KMS-11 (cell line): ENCODE measurements around the gene C4orf50.

Experiments used
- H2AFZ ChIP-seq: fragments of 200-600 bp; sonication (generic); 2 replicates; pipeline ENCODE4 v1.6.1; 2016; ENCODE audit warnings: antibody characterized with exemption, mixed run types, low read depth
- H3K27ac ChIP-seq: fragments of 200-600 bp; sonication (generic); 2 replicates; pipeline ENCODE4 v1.6.1; 2016; ENCODE audit warnings: mild to moderate bottlenecking, mixed run types
- H3K27me3 ChIP-seq: fragments of 200-600 bp; sonication (generic); 2 replicates; pipeline ENCODE4 v1.6.1; 2017; ENCODE audit warnings: mild to moderate bottlenecking, low read depth, mixed run types, moderate library complexity; ENCODE audit not compliant: insufficient read depth
- H3K36me3 ChIP-seq: fragments of 200-600 bp; sonication (generic); 2 replicates; pipeline ENCODE4 v1.6.1; 2017; ENCODE audit warnings: mild to moderate bottlenecking, mixed run types; ENCODE audit not compliant: insufficient read depth
- H3K4me1 ChIP-seq: fragments of 200-600 bp; sonication (generic); 2 replicates; pipeline ENCODE4 v1.6.1; 2016; ENCODE audit warnings: mild to moderate bottlenecking, low read depth, mixed run types; ENCODE audit not compliant: poor library complexity, severe bottlenecking
- H3K4me2 ChIP-seq: fragments of 200-600 bp; sonication (generic); 2 replicates; pipeline ENCODE4 v1.7.0; 2016; ENCODE audit warnings: mild to moderate bottlenecking, mixed run types
- H3K4me3 ChIP-seq: fragments of 200-600 bp; sonication (generic); IDR thresholded peaks from 2 replicates; pipeline ENCODE4 v1.6.1; 2017; ENCODE audit warnings: low read depth, low read length, mixed read lengths; ENCODE audit not compliant: insufficient read depth
- H3K79me2 ChIP-seq: fragments of 200-600 bp; sonication (generic); 2 replicates; pipeline ENCODE4 v1.6.1; 2016; ENCODE audit warnings: low read depth, mixed run types; ENCODE audit not compliant: insufficient read depth
- H3K9ac ChIP-seq: fragments of 200-600 bp; sonication (generic); 2 replicates; pipeline ENCODE4 v1.6.1; 2016; ENCODE audit warnings: mild to moderate bottlenecking, mixed run types
- H4K20me1 ChIP-seq: fragments of 200-600 bp; sonication (generic); 2 replicates; pipeline ENCODE4 v1.6.1; 2016; ENCODE audit warnings: mild to moderate bottlenecking, mixed run types; ENCODE audit not compliant: insufficient read depth
- CTCF ChIP-seq: fragments of 200-600 bp; sonication (generic); conservative IDR thresholded peaks from 2 replicates; pipeline ENCODE4 v1.6.1; 2017; ENCODE audit warnings: low read depth, mild to moderate bottlenecking, antibody characterized with exemption, low read length, moderate library complexity, mixed read lengths

Gene C4orf50

DNA sequence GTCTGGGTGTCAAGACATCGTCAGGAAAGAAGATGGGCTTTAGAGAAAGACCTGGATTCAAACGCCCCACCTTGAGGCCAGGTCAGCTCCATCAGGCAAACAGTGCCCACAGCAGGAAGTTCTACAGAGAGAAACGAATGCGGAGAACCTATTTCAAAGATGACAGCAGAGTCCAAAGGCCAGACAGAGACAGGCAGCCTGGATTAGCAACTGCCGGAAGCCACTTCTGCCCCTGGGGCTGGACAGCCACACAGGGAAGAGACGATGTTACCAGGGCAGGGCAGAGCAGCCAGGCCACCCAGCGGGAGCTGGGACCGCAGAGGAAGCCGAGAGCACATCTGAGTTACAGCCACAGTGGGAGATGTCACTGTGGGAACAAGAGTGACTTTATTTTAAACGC is 1.2 kb downstream of the C4orf50 start:
- no peak overlapping the region for H3K4me3 ChIP-seq
- H3K4me1 ChIP-seq, result no peaks in the 10 kb centered on the region
- no peak overlapping the region for H2AFZ ChIP-seq
- no peak overlapping the region for H3K9ac ChIP-seq
- H4K20me1 ChIP-seq, result no peaks in the 10 kb centered on the region
- no peak overlapping the region for H3K4me2 ChIP-seq
- H3K79me2 ChIP-seq, result no peaks in the 10 kb centered on the region
- H3K27ac ChIP-seq, result no peak overlapping the region
- no peaks in the 10 kb centered on the region for H3K36me3 ChIP-seq
- no peaks in the 10 kb centered on the region; the same call in 1 of the 2 replicates for H3K27me3 ChIP-seq
- TF ChIP-seq CTCF, result no peak

DNA sequence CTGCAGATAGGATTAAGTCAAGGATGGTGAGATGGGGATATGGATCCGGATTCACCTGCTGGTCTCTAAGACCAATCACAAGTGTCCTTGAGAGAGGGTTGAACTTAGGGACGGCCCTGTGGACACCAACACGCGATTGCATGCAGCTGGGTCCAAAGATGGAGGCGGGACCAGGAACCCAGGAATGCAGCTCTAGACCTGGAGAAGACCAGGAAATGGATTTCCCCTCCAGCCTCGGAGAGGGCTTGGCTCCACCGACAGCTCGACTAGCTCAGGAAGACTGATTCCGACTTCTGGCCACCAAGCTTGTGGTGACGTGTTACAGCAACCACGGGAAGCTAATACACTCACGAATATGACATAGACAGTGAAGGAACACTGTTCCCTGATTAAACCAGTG is 4.7 kb downstream of the C4orf50 start:
- Histone ChIP-seq H3K27ac (no peak overlapping the region), H3K79me2 (no peaks in the 10 kb centered on the region), H3K4me3 (no peak overlapping the region), H4K20me1 (no peaks in the 10 kb centered on the region), H3K4me2 (no peak overlapping the region), H3K9ac (no peak overlapping the region), H3K4me1 (no peaks in the 10 kb centered on the region), H2AFZ (no peak overlapping the region), H3K36me3 (no peaks in the 10 kb centered on the region), H3K27me3 (no peaks in the 10 kb centered on the region)
- TF ChIP-seq CTCF, result no peak

- Histone ChIP-seq H3K9ac (no peak overlapping the region), H3K4me3 (no peak overlapping the region), H2AFZ (no peak overlapping the region), H3K36me3 (no peaks in the 10 kb centered on the region), H4K20me1 (no peaks in the 10 kb centered on the region), H3K27me3 (no peaks in the 10 kb centered on the region), H3K4me1 (no peaks in the 10 kb centered on the region), H3K4me2 (no peak overlapping the region), H3K79me2 (no peaks in the 10 kb centered on the region), H3K27ac (no peak overlapping the region)
- TF ChIP-seq CTCF, result no peak
Measured at GRCh38 chr4:6012200-6012599, 6.0 kb downstream of the C4orf50 start.

GRCh38 chr4:6011686-6012085 is 6.5 kb downstream of the C4orf50 start:
- Histone ChIP-seq H2AFZ (no peak overlapping the region), H3K27me3 (no peaks in the 10 kb centered on the region), H3K79me2 (no peaks in the 10 kb centered on the region), H3K27ac (no peak overlapping the region), H3K4me2 (no peak overlapping the region), H3K9ac (no peak overlapping the region), H3K4me3 (no peak overlapping the region), H3K4me1 (no peaks in the 10 kb centered on the region), H3K36me3 (no peaks in the 10 kb centered on the region), H4K20me1 (no peaks in the 10 kb centered on the region)
- no peak for TF ChIP-seq CTCF

GRCh38 chr4:6011271-6011671 is 7.0 kb downstream of the C4orf50 start:
- Histone ChIP-seq H3K36me3 (no peaks in the 10 kb centered on the region), H3K4me1 (no peaks in the 10 kb centered on the region), H2AFZ (no peak overlapping the region), H3K27me3 (no peaks in the 10 kb centered on the region), H3K9ac (no peak overlapping the region), H3K79me2 (no peaks in the 10 kb centered on the region), H4K20me1 (no peaks in the 10 kb centered on the region), H3K4me3 (no peak overlapping the region), H3K4me2 (no peak overlapping the region), H3K27ac (no peak overlapping the region)
- TF ChIP-seq CTCF, result no peak
